Activated CD4-positive, CD25-positive, alpha-beta regulatory T cell treated with anti-CD3 and anti-CD28 coated beads, Interleukin-2, amount 50 U/mL, for 16 hours (primary cell): ENCODE measurements around the gene TICAM2.
"Not testable (repeated sequence)": the region's sequence is repeated elsewhere in the genome, so short reads cannot be mapped to it uniquely, and the experiment has no call there.

ENCODE experiments used
- DNase-seq: peaks from one replicate; pipeline ENCODE4 v3.0.0-alpha.2; 2020; ENCODE audit warnings: low read depth, low spot score

Gene TICAM2

GRCh38 chr5:115601701-115602590, at the start of gene TICAM2:
TICAM2 (minus strand) TSS chr5:115602479; CDS start chr5:115581256, 21,223 bp downstream.
- DNase-seq, result no peak

GRCh38 chr5:115649541-115649940, 47.3 kb upstream of the TICAM2 start:
- DNase-seq, result no peak

- no peak for DNase-seq
These were observed 45.8 kb upstream of the TICAM2 start for GRCh38 chr5:115648056-115648455.

- not testable (repeated sequence) for DNase-seq
These were observed 43.1 kb upstream of the TICAM2 start for GRCh38 chr5:115645386-115645785.

- no peak for DNase-seq
These were observed 41.8 kb upstream of the TICAM2 start for GRCh38 chr5:115644046-115644445.

- DNase-seq, result no peak
These were observed 39.7 kb upstream of the TICAM2 start for GRCh38 chr5:115641948-115642347.

- no peak for DNase-seq
These were observed 38.0 kb upstream of the TICAM2 start for GRCh38 chr5:115640274-115640673.

GRCh38 chr5:115639377-115639776, 37.1 kb upstream of the TICAM2 start:
- no peak for DNase-seq

GRCh38 chr5:115637507-115637906, 35.2 kb upstream of the TICAM2 start:
- no peak for DNase-seq

- DNase-seq, result no peak
These were observed 33.7 kb upstream of the TICAM2 start for GRCh38 chr5:115636008-115636407.

GRCh38 chr5:115634343-115635132, 32.3 kb upstream of the TICAM2 start:
- DNase-seq, result peak; percentile 68

GRCh38 chr5:115629903-115630302, 27.6 kb upstream of the TICAM2 start:
- DNase-seq, result no peak

- no peak for DNase-seq
These were observed 25.1 kb upstream of the TICAM2 start for GRCh38 chr5:115627295-115627865.

- no peak for DNase-seq
These were observed 24.2 kb upstream of the TICAM2 start for GRCh38 chr5:115626445-115626823.

GRCh38 chr5:115625579-115626444, 23.5 kb upstream of the TICAM2 start, which contains the start of gene TMED7:
TMED7 (minus strand) TSS chr5:115626036; CDS start chr5:115625792, 244 bp downstream.
- peak; percentile 99 for DNase-seq

- no peak for DNase-seq
These were observed 22.7 kb upstream of the TICAM2 start for GRCh38 chr5:115624994-115625393.

- no peak for DNase-seq
These were observed 21.4 kb upstream of the TICAM2 start for GRCh38 chr5:115623658-115624057.

GRCh38 chr5:115621365-115621900, 19.2 kb upstream of the TICAM2 start:
- no peak for DNase-seq

- DNase-seq, result no peak
These were observed 14.6 kb upstream of the TICAM2 start for GRCh38 chr5:115616892-115617291.

GRCh38 chr5:115616472-115616871, 14.2 kb upstream of the TICAM2 start:
- no peak for DNase-seq

GRCh38 chr5:115611873-115612272, 9.6 kb upstream of the TICAM2 start:
- DNase-seq, result no peak
